HepG2 (cell line): ENCODE data around the gene UBR3. TPM values are rescaled to one million over a fixed set of nuclear protein-coding genes. Genes with fewer than 3 reads are reported as not detected.

Experiments
- ATF7-NPFF ChIP-seq: sonication (generic); formaldehyde crosslinking; IDR thresholded peaks from 2 replicates; pipeline ENCODE4 v1.8.1; 2023; ENCODE audit warnings: mild to moderate bottlenecking, low read depth, missing genetic modification reagents, moderate library complexity
- CBX2 ChIP-seq, 2 experiments: fragments of 200-600 bp in 1 of 2; sonication (generic); formaldehyde crosslinking in 1 of 2; IDR thresholded peaks; 2 replicates each; pipeline versions ENCODE4 v1.7.0 to v1.8.1; 2018 to 2022; ENCODE audit warnings: low read depth in 2 of 2, low read length in 1 of 2, mild to moderate bottlenecking in 1 of 2, missing genetic modification reagents in 1 of 2
- HNF4A ChIP-seq: sonication (generic); formaldehyde crosslinking; IDR thresholded peaks from 2 replicates; pipeline ENCODE4 v1.4.0; 2020; ENCODE audit warnings: missing genetic modification reagents
- JARID2 ChIP-seq: sonication (generic); formaldehyde crosslinking; IDR thresholded peaks from 2 replicates; pipeline ENCODE4 v1.8.1; 2023; ENCODE audit warnings: missing genetic modification reagents, inconsistent platforms; ENCODE audit not compliant: insufficient replicate concordance
- PITX1 ChIP-seq: sonication (generic); formaldehyde crosslinking; IDR thresholded peaks from 2 replicates; pipeline ENCODE4 v1.5.1; 2020; ENCODE audit warnings: mild to moderate bottlenecking, missing genetic modification reagents
- POGZ ChIP-seq: sonication (generic); formaldehyde crosslinking; IDR thresholded peaks from 2 replicates; pipeline ENCODE4 v1.4.0; 2020; ENCODE audit warnings: mild to moderate bottlenecking, missing genetic modification reagents
- XRCC5 ChIP-seq: fragments of 200-400 bp; formaldehyde crosslinking; optimal IDR thresholded peaks from 2 replicates; pipeline ENCODE3; 2017; ENCODE audit warnings: mild to moderate bottlenecking, low read length
- YEATS4 ChIP-seq: sonication (generic); formaldehyde crosslinking; IDR thresholded peaks from 2 replicates; pipeline ENCODE4 v1.4.0; 2020; ENCODE audit warnings: missing genetic modification reagents, borderline replicate concordance
- YY1 ChIP-seq: IDR thresholded peaks from 2 replicates; pipeline ENCODE4 v1.6.1; 2011; ENCODE audit warnings: low read length, low read depth, moderate library complexity, mild to moderate bottlenecking; ENCODE audit not compliant: insufficient read depth, insufficient replicate concordance
- ZFP36L1 ChIP-seq: sonication (generic); formaldehyde crosslinking; IDR thresholded peaks from 2 replicates; pipeline ENCODE4 v1.8.0; 2022; ENCODE audit warnings: mild to moderate bottlenecking, missing genetic modification reagents, moderate library complexity
- ZNF331 ChIP-seq: sonication (generic); formaldehyde crosslinking; IDR thresholded peaks from 2 replicates; pipeline ENCODE4 v1.4.0; 2020; ENCODE audit warnings: missing genetic modification reagents
- ZNF34 ChIP-seq: sonication (generic); formaldehyde crosslinking; IDR thresholded peaks from 2 replicates; pipeline ENCODE4 v1.4.0; 2020; ENCODE audit warnings: mild to moderate bottlenecking, missing genetic modification reagents, borderline replicate concordance
- ZNF460 ChIP-seq: sonication (generic); formaldehyde crosslinking; IDR thresholded peaks from 2 replicates; pipeline ENCODE4 v1.5.1; 2020; ENCODE audit warnings: missing genetic modification reagents, mild to moderate bottlenecking, borderline replicate concordance
- ZNF510 ChIP-seq: sonication (generic); formaldehyde crosslinking; IDR thresholded peaks from 2 replicates; pipeline ENCODE4 v1.4.0; 2020; ENCODE audit warnings: low read depth, mild to moderate bottlenecking, missing genetic modification reagents
- ZNF737 ChIP-seq: sonication (generic); formaldehyde crosslinking; IDR thresholded peaks from 2 replicates; pipeline ENCODE4 v1.5.0; 2020; ENCODE audit warnings: missing genetic modification reagents, mild to moderate bottlenecking, borderline replicate concordance
- ZNF768 ChIP-seq: sonication (generic); formaldehyde crosslinking; IDR thresholded peaks from 2 replicates; pipeline ENCODE4 v1.4.0; 2020; ENCODE audit warnings: missing genetic modification reagents
- polyA plus RNA-seq, 8 experiments: library from polyadenylated mRNA; depleted of rRNA in 3 of 8; stranded (reverse) in 7 of 8; unstranded in 1 of 8; fragments of >200 nt; fragmentation: Illumina TruSeq in 4 of 8; extraction: Trizol in 4 of 8; gene quantifications; 2 replicates each; pipeline versions ENCODE4 v1.2.1 to v1.2.3, GENCODE V29; 2011 to 2016; ENCODE audit warnings: low read depth in 4 of 8, missing spikeins in 1 of 8, mixed read lengths in 1 of 8; ENCODE audit not compliant: insufficient read depth in 1 of 8
- total RNA-seq, 5 experiments: library from RNA; depleted of rRNA; stranded (reverse); fragments of >200 nt; fragmentation: Illumina TruSeq; extraction: Trizol; gene quantifications; 2 replicates each; pipeline ENCODE4 v1.2.3, GENCODE V29; 2016; ENCODE audit warnings: low read depth in 1 of 5
- TF ChIP-seq, protein P1 (sequence below): IDR thresholded peaks from 2 replicates; pipeline ENCODE4 v1.6.1; 2016; ENCODE audit warnings: mild to moderate bottlenecking
- TF ChIP-seq, protein P2 (sequence below): sonication (generic); formaldehyde crosslinking; IDR thresholded peaks from 2 replicates; pipeline ENCODE4 v1.8.0; 2022; ENCODE audit warnings: mild to moderate bottlenecking, missing genetic modification reagents, moderate library complexity
- TF ChIP-seq, protein P3 (sequence below): sonication (generic); formaldehyde crosslinking; IDR thresholded peaks from 2 replicates; pipeline ENCODE4 v1.5.1; 2020; ENCODE audit warnings: mild to moderate bottlenecking, missing genetic modification reagents, borderline replicate concordance

Gene UBR3
- total and polyA plus RNA-seq, 2 of the 13 experiments (the other 11 are each of a cell fraction or from before 2014, with no cell fraction given): 15.1 to 28.0 TPM

DNA sequence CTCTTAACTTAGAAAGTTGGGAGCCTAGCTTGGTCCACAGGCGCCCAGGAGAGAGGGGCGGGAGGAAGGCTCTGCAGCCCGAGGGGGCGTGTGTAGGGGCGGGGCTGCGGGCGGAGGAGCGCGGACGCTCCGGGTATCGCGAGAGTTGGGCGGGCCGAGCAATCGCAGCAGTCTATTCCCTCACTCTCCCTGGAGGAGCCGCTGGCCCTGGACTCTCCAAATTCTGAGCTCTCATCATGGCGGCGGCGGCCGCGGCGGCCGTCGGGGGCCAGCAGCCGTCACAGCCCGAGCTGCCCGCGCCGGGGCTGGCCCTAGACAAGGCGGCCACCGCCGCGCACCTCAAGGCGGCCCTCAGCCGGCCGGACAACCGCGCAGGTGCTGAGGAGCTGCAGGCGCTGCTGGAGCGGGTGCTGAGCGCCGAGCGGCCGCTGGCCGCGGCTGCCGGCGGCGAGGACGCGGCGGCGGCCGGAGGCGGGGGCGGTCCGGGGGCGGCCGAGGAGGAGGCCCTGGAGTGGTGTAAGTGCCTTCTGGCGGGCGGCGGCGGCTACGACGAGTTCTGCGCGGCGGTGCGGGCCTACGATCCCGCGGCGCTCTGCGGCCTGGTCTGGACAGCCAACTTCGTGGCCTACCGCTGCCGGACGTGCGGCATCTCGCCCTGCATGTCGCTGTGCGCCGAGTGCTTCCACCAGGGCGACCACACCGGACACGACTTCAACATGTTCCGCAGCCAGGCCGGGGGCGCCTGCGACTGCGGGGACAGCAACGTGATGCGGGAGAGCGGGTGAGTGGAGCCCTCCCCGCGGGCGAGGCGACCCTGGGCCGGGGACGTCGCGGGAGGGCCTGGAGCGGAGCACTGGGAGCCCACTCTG lies at the start of gene UBR3 (continued):
- TF ChIP-seq ZNF768 (CRISPR knock-in tag) (peak; percentile 42; the same call in 1 of the 2 replicates), PITX1 (0 out of 2 replicates have a peak, but pooled peaks have one; percentile 13), YY1 (peak; percentile 95), POGZ (CRISPR knock-in tag) (peak; percentile 81; the same call in 1 of the 2 replicates), YEATS4 (CRISPR knock-in tag) (peak; percentile 82), ZNF460 (no peak), ZNF737 (peak; percentile 98; the same call in 1 of the 2 replicates), ZNF331 (CRISPR knock-in tag) (peak; percentile 77; the same call in 1 of the 2 replicates), XRCC5 (no peak), ZNF510 (CRISPR knock-in tag) (no peak), ZNF34 (CRISPR knock-in tag) (0 out of 2 replicates have a peak, but pooled peaks have one; percentile 74), ATF7-NPFF (CRISPR knock-in tag) (peak; percentile 61), JARID2 (CRISPR knock-in tag) (peak; percentile 31), HNF4A (CRISPR knock-in tag) (no peak), ZFP36L1 (CRISPR knock-in tag) (no peak), CBX2 (IDR thresholded peaks at IDR 0.05; ENCODE audit: low read depth, low read length) (no peak), CBX2 (CRISPR knock-in tag; IDR thresholded peaks at IDR 0.05; ENCODE audit: low read depth) (no peak)
- TF ChIP-seq, protein P1, sequence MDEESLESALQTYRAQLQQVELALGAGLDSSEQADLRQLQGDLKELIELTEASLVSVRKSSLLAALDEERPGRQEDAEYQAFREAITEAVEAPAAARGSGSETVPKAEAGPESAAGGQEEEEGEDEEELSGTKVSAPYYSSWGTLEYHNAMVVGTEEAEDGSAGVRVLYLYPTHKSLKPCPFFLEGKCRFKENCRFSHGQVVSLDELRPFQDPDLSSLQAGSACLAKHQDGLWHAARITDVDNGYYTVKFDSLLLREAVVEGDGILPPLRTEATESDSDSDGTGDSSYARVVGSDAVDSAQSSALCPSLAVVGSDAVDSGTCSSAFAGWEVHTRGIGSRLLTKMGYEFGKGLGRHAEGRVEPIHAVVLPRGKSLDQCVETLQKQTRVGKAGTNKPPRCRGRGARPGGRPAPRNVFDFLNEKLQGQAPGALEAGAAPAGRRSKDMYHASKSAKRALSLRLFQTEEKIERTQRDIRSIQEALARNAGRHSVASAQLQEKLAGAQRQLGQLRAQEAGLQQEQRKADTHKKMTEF (CRISPR knock-in tag): peak; percentile 57; the same call in 1 of the 2 replicates
- TF ChIP-seq, protein P2, sequence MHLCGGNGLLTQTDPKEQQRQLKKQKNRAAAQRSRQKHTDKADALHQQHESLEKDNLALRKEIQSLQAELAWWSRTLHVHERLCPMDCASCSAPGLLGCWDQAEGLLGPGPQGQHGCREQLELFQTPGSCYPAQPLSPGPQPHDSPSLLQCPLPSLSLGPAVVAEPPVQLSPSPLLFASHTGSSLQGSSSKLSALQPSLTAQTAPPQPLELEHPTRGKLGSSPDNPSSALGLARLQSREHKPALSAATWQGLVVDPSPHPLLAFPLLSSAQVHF (CRISPR knock-in tag): 0 out of 2 replicates have a peak, but pooled peaks have one; percentile 56
- TF ChIP-seq, protein P3, sequence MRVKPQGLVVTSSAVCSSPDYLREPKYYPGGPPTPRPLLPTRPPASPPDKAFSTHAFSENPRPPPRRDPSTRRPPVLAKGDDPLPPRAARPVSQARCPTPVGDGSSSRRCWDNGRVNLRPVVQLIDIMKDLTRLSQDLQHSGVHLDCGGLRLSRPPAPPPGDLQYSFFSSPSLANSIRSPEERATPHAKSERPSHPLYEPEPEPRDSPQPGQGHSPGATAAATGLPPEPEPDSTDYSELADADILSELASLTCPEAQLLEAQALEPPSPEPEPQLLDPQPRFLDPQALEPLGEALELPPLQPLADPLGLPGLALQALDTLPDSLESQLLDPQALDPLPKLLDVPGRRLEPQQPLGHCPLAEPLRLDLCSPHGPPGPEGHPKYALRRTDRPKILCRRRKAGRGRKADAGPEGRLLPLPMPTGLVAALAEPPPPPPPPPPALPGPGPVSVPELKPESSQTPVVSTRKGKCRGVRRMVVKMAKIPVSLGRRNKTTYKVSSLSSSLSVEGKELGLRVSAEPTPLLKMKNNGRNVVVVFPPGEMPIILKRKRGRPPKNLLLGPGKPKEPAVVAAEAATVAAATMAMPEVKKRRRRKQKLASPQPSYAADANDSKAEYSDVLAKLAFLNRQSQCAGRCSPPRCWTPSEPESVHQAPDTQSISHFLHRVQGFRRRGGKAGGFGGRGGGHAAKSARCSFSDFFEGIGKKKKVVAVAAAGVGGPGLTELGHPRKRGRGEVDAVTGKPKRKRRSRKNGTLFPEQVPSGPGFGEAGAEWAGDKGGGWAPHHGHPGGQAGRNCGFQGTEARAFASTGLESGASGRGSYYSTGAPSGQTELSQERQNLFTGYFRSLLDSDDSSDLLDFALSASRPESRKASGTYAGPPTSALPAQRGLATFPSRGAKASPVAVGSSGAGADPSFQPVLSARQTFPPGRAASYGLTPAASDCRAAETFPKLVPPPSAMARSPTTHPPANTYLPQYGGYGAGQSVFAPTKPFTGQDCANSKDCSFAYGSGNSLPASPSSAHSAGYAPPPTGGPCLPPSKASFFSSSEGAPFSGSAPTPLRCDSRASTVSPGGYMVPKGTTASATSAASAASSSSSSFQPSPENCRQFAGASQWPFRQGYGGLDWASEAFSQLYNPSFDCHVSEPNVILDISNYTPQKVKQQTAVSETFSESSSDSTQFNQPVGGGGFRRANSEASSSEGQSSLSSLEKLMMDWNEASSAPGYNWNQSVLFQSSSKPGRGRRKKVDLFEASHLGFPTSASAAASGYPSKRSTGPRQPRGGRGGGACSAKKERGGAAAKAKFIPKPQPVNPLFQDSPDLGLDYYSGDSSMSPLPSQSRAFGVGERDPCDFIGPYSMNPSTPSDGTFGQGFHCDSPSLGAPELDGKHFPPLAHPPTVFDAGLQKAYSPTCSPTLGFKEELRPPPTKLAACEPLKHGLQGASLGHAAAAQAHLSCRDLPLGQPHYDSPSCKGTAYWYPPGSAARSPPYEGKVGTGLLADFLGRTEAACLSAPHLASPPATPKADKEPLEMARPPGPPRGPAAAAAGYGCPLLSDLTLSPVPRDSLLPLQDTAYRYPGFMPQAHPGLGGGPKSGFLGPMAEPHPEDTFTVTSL (CRISPR knock-in tag): 0 out of 2 replicates have a peak, but pooled peaks have one; percentile 14
